ENCODE data around the gene HK1.

- TF ChIP-seq CTCF (IDR thresholded peaks at IDR 0.05) (no peak), POLR2A (IDR thresholded peaks at IDR 0.05) (no peak)
Observed at GRCh38 chr10:69239136-69239535, 39.2 kb upstream of the HK1 start.

Measured in adrenal gland (tissue), 5 donors.